Forelimb muscle (tissue), 1 donor: ENCODE measurements around the gene SOX4. TPM values are rescaled to one million over a fixed set of nuclear protein-coding genes. Genes with fewer than 3 reads are reported as not detected.
A peak's percentile ranks its signal among the peaks of the same experiment; 100 is the strongest.
"Not testable (repeated sequence)": the region's sequence is repeated elsewhere in the genome, so short reads cannot be mapped to it uniquely, and the experiment has no call there.

ENCODE experiments used
- DNase-seq: peaks from one replicate; pipeline ENCODE4 v3.0.0-alpha.2; 2013; ENCODE audit warnings: low read depth
- polyA plus RNA-seq: library from polyadenylated mRNA; unstranded; fragments of 120-200 nt; gene quantifications from one replicate; pipeline ENCODE4 v1.2.1, GENCODE V29; 2013; ENCODE audit not compliant: insufficient read length

SOX4 gene
- 34.2 TPM for polyA plus RNA-seq

GRCh38 chr6:21593412-21593926 is at the start of gene SOX4:
TSS of gene SOX4 (plus strand) at chr6:21593751. CDS start at chr6:21594535, 784 bp downstream.
- peak; percentile 98 for DNase-seq

DNA sequence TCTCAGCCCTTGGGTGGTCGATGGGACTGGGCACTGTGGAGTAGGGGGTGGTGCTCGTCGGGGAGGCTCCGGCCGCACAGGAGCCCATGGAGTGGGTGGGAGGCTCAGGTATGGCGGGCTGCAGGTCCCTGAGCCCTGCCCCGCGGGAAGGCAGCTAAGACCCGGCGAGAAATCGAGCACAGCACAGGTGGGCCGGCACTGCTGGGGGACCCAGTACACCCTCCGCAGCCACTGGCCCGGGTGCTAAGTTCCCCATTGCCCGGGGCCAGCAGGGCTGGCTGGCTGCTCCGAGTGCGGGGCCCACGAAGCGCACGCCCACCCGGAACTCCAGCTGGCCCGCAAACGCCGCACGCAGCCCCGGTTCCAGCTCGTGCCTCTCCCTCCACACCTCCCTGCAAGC is 41.3 kb upstream of the SOX4 start:
- not testable (repeated sequence) for DNase-seq

GRCh38 chr6:21554286-21554685 is 39.3 kb upstream of the SOX4 start:
- no peak for DNase-seq

GRCh38 chr6:21555197-21555596 is 38.4 kb upstream of the SOX4 start:
- no peak for DNase-seq

DNA sequence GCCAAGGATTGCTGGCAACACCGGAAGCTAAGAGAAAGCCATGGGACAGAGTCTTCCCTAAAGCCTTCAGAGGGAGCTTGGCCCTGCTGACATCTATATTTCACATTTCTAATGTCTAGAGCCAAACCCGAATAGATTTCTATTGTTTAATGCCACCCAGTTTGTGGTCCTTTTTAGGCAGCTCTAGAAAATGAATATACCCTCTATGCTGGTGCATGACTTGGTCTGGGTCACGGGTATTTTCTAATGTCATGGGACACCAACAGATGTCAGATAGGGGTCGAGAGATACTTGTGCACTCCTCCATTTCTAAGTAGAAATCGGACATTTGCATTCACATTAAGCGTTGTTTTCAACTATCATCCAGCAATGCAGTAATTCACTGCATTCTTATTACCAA is 37.0 kb upstream of the SOX4 start:
- DNase-seq = no peak

GRCh38 chr6:21556968-21557721 is 36.4 kb upstream of the SOX4 start:
- DNase-seq = no peak

- DNase-seq = no peak
These were observed 34.3 kb upstream of the SOX4 start for GRCh38 chr6:21559238-21559637.

- DNase-seq = no peak
These were observed 33.3 kb upstream of the SOX4 start for GRCh38 chr6:21560249-21560648.

GRCh38 chr6:21565431-21565830 is 28.1 kb upstream of the SOX4 start:
- DNase-seq = no peak

GRCh38 chr6:21578523-21578922 is 15.0 kb upstream of the SOX4 start:
- no peak for DNase-seq

GRCh38 chr6:21582651-21583050 is 10.9 kb upstream of the SOX4 start:
- no peak for DNase-seq

GRCh38 chr6:21586300-21586699 is 7.3 kb upstream of the SOX4 start:
- DNase-seq = no peak

DNA sequence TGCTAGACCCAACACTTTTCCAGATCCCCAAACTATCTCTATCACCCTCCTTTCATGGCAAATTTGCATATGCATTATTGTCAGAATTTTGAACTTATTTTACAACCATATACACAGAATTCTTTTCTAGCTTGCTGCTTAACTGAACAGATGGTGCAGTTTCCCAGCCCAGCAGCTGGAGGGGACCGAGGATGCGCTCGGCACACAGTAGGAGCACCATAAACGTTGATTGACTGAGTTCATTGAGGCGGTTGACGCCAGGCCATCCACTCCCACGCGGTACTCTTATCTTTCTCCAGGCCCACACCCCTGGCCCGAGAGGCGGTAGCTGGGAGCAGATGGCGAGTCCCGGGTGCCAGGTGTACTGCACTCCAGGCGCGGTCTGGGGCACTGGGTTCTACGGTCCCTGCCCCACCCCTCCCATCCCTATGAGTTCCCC is 6.8 kb upstream of the SOX4 start:
- no peak for DNase-seq

GRCh38 chr6:21587179-21587960 is 6.2 kb upstream of the SOX4 start:
- DNase-seq = no peak

- DNase-seq = no peak
These were observed 5.5 kb upstream of the SOX4 start for GRCh38 chr6:21587961-21588480.

DNA sequence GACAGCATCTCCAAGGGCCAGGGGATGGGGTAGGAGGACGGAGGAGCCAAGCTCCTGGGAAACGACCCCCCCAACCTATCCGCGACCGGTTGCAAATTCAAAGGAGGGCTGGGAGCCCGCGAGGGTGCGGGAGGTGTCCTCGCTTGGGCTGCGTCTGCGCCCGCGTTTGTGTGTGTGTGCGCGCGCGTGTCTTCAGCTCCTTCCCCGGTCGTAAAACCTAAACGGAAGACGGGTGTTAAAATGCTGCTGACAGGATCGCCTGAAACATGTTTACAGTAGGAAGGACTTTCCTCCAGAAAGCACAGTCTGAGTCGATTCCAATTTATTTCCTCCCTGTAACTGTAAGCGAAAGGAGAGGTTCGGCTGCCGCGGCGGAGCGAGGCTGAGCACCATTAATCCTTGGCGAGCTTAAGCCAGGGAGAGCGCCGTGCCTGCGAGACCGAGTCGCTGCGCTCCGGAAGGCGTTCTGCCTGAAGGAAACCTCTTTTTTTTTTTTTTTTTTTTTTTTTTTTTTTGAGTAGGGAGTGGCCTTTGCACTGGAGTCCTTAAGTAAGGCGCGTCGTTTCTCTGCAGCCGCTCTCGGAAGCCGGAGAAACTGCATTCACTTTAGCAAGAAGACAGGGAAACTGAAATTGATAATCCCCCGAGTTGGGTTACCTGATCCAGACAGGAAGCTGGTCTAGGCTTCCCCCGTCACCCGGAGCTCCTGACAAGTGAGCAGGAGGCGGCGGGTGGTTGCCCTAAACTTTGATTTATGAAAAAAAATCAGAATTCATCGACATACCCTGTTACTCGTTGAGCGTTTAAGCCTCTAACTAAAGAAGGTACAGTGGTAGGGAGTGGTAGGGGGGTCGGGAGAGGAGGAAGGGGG is 4.8 kb upstream of the SOX4 start:
- peak; percentile 79 for DNase-seq

GRCh38 chr6:21589352-21590345 is 3.9 kb upstream of the SOX4 start:
- DNase-seq = peak; percentile 74

- DNase-seq = no peak
These were observed 3.2 kb upstream of the SOX4 start for GRCh38 chr6:21590346-21590745.

DNA sequence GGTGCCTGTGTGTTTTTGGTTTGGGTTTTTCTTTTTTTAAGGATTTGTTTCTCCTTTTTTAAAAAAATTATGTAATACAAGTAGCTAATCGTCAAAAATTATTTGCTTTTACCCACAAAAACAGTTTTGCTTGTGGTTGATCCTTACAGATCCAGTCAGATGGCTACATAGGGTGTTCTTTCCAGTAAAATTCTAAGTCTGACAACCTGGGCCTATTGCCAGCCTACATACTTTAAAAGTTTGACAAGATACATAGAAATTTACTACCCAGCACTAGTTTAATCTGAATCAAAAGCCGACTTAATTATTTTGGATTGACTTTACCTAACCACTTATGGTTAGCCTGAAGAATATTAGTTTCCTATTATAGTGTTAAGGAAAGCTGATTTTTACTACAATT is 2.1 kb upstream of the SOX4 start:
- no peak for DNase-seq

DNA sequence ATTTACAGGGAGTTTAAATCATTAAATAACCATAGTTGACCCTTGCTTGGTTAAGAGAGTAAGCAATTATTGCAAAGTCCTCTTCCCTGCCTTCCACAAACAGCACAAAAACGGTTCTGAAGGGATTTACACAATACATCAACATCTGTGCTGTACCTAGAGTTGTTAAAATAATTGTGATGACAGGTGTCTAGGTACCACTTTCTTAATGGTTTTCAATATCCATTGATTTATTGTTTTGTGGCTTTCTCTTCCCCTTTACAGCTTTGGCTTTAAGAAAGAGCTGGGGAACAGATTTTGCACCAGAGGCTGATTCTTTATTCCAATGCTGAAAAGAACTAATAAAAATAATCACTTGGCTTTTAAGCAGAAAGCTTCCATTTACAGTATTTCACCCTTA is 598 bp upstream of the SOX4 start:
- DNase-seq = no peak
